Central memory CD8-positive, alpha-beta T cell (primary cell): Measurements from ENCODE around the gene HOXC9.

Source experiments
- ATAC-seq: fragments of 150-1000 bp; cut with Tn5 transposase; replicated peaks from 2 replicates; pipeline ENCODE4 v1.10.0; 2022; ENCODE audit warnings: mild to moderate bottlenecking, moderate FRiP score, moderate number of reproducible peaks; ENCODE audit not compliant: poor library complexity, severe bottlenecking; ENCODE audit errors: extremely low read depth
- DNase-seq, 2 donors: peaks; one replicate each; pipeline ENCODE4 v3.0.0; 2021; ENCODE audit warnings: low spot score in 2 of 2
- H3K27ac Mint-ChIP-seq: one replicate; pipeline ENCODE4 v1.8.0; 2022; ENCODE audit warnings: low read depth, mild to moderate bottlenecking, moderate library complexity, mixed read lengths
- H3K27me3 Mint-ChIP-seq: one replicate; pipeline ENCODE4 v1.8.0; 2022; ENCODE audit warnings: mixed read lengths
- H3K36me3 Mint-ChIP-seq: one replicate; pipeline ENCODE4 v1.8.0; 2022; ENCODE audit warnings: mild to moderate bottlenecking, moderate library complexity, mixed read lengths; ENCODE audit not compliant: insufficient read depth
- H3K4me1 Mint-ChIP-seq: one replicate; pipeline ENCODE4 v1.8.0; 2022; ENCODE audit warnings: mixed read lengths
- H3K4me3 Mint-ChIP-seq: one replicate; pipeline ENCODE4 v1.8.0; 2022; ENCODE audit warnings: mild to moderate bottlenecking, moderate library complexity, mixed read lengths
- H3K9me3 Mint-ChIP-seq: one replicate; pipeline ENCODE4 v1.8.0; 2022; ENCODE audit warnings: mixed read lengths

The HOXC9 gene

GRCh38 chr12:53966385-53967133 lies 33.4 kb upstream of the HOXC9 start:
- Mint-ChIP-seq H3K27ac (no peak overlapping the region), H3K4me1 (peaks cover 35% of the 10 kb centered on the region), H3K36me3 (peaks cover 14% of the 10 kb centered on the region), H3K4me3 (no peak overlapping the region), H3K9me3 (no peaks in the 10 kb centered on the region), H3K27me3 (peaks cover 100% of the 10 kb centered on the region)
- DNase-seq, result no peak
- no peak for ATAC-seq

GRCh38 chr12:53967421-53967925 lies 32.5 kb upstream of the HOXC9 start:
- H3K36me3 Mint-ChIP-seq, result peaks cover 14% of the 10 kb centered on the region
- DNase-seq (no peak), ATAC-seq (no peak)
- H3K4me3 Mint-ChIP-seq, result no peak overlapping the region
- no peak overlapping the region for H3K27ac Mint-ChIP-seq
- H3K4me1 Mint-ChIP-seq, result peaks cover 35% of the 10 kb centered on the region
- H3K9me3 Mint-ChIP-seq, result no peaks in the 10 kb centered on the region
- H3K27me3 Mint-ChIP-seq, result peaks cover 100% of the 10 kb centered on the region

- peaks cover 100% of the 10 kb centered on the region for H3K27me3 Mint-ChIP-seq
- DNase-seq (no peak), ATAC-seq (no peak)
- peaks cover 20% of the 10 kb centered on the region for H3K36me3 Mint-ChIP-seq
- H3K4me3 Mint-ChIP-seq, result no peak overlapping the region
- H3K9me3 Mint-ChIP-seq, result no peaks in the 10 kb centered on the region
- H3K4me1 Mint-ChIP-seq, result peaks cover 39% of the 10 kb centered on the region
- no peak overlapping the region for H3K27ac Mint-ChIP-seq
Measured at GRCh38 chr12:53968214-53969127, 31.5 kb upstream of the HOXC9 start.

GRCh38 chr12:53969588-53970259 lies 30.2 kb upstream of the HOXC9 start:
- no peak overlapping the region for H3K4me3 Mint-ChIP-seq
- H3K36me3 Mint-ChIP-seq, result peaks cover 19% of the 10 kb centered on the region
- peaks cover 93% of the 10 kb centered on the region for H3K27me3 Mint-ChIP-seq
- ATAC-seq (no peak), DNase-seq (no peak)
- H3K9me3 Mint-ChIP-seq, result no peaks in the 10 kb centered on the region
- peaks cover 33% of the 10 kb centered on the region for H3K4me1 Mint-ChIP-seq
- no peak overlapping the region for H3K27ac Mint-ChIP-seq

GRCh38 chr12:53970451-53970850 lies 29.5 kb upstream of the HOXC9 start:
- peaks cover 93% of the 10 kb centered on the region for H3K27me3 Mint-ChIP-seq
- H3K4me1 Mint-ChIP-seq, result peaks cover 31% of the 10 kb centered on the region
- no peaks in the 10 kb centered on the region for H3K9me3 Mint-ChIP-seq
- peaks cover 20% of the 10 kb centered on the region for H3K36me3 Mint-ChIP-seq
- DNase-seq (no peak), ATAC-seq (no peak)
- no peak overlapping the region for H3K27ac Mint-ChIP-seq
- no peak overlapping the region for H3K4me3 Mint-ChIP-seq

GRCh38 chr12:53971129-53971528 lies 28.8 kb upstream of the HOXC9 start:
- no peak for DNase-seq
- Mint-ChIP-seq H3K36me3 (peaks cover 24% of the 10 kb centered on the region), H3K27me3 (peaks cover 93% of the 10 kb centered on the region), H3K27ac (peak overlapping the region; percentile 48), H3K4me1 (peaks cover 29% of the 10 kb centered on the region), H3K4me3 (no peak overlapping the region), H3K9me3 (no peaks in the 10 kb centered on the region)
- ATAC-seq, result no peak

GRCh38 chr12:53971686-53972085 lies 28.3 kb upstream of the HOXC9 start:
- H3K27me3 Mint-ChIP-seq, result peaks cover 93% of the 10 kb centered on the region
- ATAC-seq (no peak), DNase-seq (no peak)
- no peak overlapping the region for H3K4me3 Mint-ChIP-seq
- peaks cover 23% of the 10 kb centered on the region for H3K4me1 Mint-ChIP-seq
- peak overlapping the region; percentile 48 for H3K27ac Mint-ChIP-seq
- no peaks in the 10 kb centered on the region for H3K9me3 Mint-ChIP-seq
- peaks cover 24% of the 10 kb centered on the region for H3K36me3 Mint-ChIP-seq

GRCh38 chr12:53972152-53972702 lies 27.7 kb upstream of the HOXC9 start:
- peaks cover 93% of the 10 kb centered on the region for H3K27me3 Mint-ChIP-seq
- H3K27ac Mint-ChIP-seq, result peak overlapping the region; percentile 48
- H3K4me1 Mint-ChIP-seq, result peaks cover 22% of the 10 kb centered on the region
- H3K36me3 Mint-ChIP-seq, result peaks cover 26% of the 10 kb centered on the region
- H3K4me3 Mint-ChIP-seq, result peak overlapping the region; percentile 73
- no peak for ATAC-seq
- no peak for DNase-seq
- no peaks in the 10 kb centered on the region for H3K9me3 Mint-ChIP-seq

- H3K27ac Mint-ChIP-seq, result peak within 1 kb of the TSS; percentile 84
- H3K27me3 Mint-ChIP-seq, result peaks cover 93% of the 10 kb centered on the region
- peak within 1 kb of the TSS; percentile 73 for H3K4me3 Mint-ChIP-seq
- ATAC-seq (no peak), DNase-seq (no peak)
- H3K4me1 Mint-ChIP-seq, result peaks cover 22% of the 10 kb centered on the region
- peaks cover 26% of the 10 kb centered on the region for H3K36me3 Mint-ChIP-seq
- no peaks in the 10 kb centered on the region for H3K9me3 Mint-ChIP-seq
Measured at GRCh38 chr12:53972722-53973235, 27.2 kb upstream of the HOXC9 start, which contains the start of gene HOXC11. Gene HOXC11 (plus strand): TSS chr12:53973126. CDS start chr12:53973242, 116 bp downstream.

- Mint-ChIP-seq H3K9me3 (no peaks in the 10 kb centered on the region), H3K27me3 (peaks cover 93% of the 10 kb centered on the region)
Measured at GRCh38 chr12:53973236-53974042, 26.5 kb upstream of the HOXC9 start.

More at GRCh38 chr12:53973236-53974042, 26.5 kb upstream of the HOXC9 start:
- H3K4me1 Mint-ChIP-seq, result peaks cover 29% of the 10 kb centered on the region
- no peak for ATAC-seq
- no peak for DNase-seq
- H3K36me3 Mint-ChIP-seq, result peaks cover 25% of the 10 kb centered on the region
- peak overlapping the region; percentile 73 for H3K4me3 Mint-ChIP-seq
- H3K27ac Mint-ChIP-seq, result peak overlapping the region; percentile 49
